Eye (tissue), 1 donor: ENCODE results near the gene DUOX1.
"Not testable (repeated sequence)": the region's sequence is repeated elsewhere in the genome, so short reads cannot be mapped to it uniquely, and the experiment has no call there.

Experiments
- DNase-seq: peaks from one replicate; pipeline ENCODE4 v3.0.0-alpha.2; 2015

Gene DUOX1

DNA sequence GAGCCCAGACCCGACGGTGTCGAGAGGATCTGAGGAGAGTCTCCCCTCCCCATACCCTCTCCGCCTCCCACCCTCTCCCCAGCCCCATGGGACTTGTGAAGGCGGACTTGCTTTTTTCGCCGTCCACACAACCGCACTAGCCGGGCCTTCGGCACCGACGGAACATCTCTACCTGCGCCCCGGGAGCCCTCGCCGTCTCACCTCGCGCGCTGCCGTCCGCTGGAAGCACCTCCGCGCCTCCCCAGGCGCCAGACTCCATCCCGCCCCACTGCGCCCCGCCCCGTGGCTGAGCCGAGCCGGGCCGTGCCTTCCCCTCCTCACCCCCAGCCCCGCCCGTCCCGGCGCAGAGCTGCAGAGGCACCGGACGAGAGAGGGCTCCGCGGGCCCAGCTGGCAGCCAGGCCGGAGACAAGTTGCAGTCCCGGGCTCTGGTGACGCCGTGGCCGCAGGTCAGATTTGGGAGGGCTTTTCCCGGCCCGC, at the start of gene DUOX1, which contains the start of gene DUOXA1:
TSS of gene DUOX1 (plus strand) at position 344 of the 479 bp plus-strand sequence. CDS start 1,973 bp downstream, outside the sequence.
TSS of gene DUOXA1 (minus strand) at position 229 of the 479 bp plus-strand sequence. CDS start 6,865 bp downstream, outside the sequence.
- DNase-seq: no peak

GRCh38 chr15:45080593-45080992, 49.2 kb upstream of the DUOX1 start:
- not testable (repeated sequence) for DNase-seq

DNA sequence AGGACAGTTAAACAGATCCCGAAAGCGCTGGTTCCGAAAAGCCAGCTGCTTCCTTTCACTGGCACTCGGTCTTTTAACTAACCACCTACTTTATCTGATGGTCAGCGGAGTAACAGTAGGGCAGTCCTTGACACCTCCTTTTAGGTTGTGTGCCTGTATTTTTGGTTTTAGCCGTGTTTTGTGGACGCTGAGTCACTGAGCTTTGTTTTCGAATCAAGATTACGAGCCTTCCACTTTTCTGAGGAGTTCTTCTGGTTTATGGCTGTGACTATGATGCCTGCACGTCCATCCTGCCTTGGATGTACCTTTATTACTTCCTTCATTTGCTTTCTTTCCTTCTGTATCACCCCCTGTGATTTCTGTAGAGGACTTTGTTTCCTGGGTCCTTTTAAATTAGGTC, 47.4 kb upstream of the DUOX1 start:
- DNase-seq: not testable (repeated sequence)

GRCh38 chr15:45083223-45083622, 46.6 kb upstream of the DUOX1 start:
- DNase-seq: no peak

DNA sequence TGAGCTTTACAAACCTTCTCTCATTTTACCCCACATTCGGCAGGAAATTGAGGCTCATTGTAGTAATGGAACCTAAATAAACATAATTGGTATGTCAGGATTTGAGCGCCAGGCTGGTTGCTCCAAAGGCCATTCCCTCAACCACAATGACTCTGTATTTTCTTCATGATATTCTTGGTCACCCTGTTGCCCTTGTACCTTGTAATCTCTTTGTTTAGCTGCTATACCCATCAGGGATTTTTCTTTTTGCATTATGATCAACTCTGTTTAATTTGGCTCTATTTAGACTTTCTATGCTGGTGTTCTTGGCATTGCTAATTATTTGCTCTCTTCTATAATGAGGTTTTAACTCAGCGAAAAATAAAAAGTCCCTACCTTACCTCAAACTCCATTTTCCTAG, 45.6 kb upstream of the DUOX1 start:
- no peak for DNase-seq

DNA sequence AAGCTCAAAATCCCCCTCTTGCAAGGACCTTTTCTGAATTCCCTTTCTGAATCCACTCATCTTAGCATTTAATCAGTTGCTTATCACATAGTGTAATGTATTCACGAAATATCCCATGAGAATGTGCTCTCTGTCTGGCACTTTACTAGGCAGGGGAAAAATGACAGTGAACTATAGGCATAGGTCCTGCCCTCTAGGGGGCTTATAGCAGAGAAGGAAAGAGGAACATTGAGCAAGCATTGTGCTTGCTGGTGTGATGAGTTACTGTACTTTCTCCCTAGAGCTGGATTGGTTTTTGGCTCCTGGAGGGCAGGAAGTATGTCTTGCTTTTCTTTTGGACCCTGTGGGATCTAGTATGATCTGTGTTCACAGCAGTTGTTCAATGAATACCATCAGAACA, 42.3 kb upstream of the DUOX1 start:
- DNase-seq: no peak

GRCh38 chr15:45088801-45089711, 40.7 kb upstream of the DUOX1 start:
- no peak for DNase-seq

DNA sequence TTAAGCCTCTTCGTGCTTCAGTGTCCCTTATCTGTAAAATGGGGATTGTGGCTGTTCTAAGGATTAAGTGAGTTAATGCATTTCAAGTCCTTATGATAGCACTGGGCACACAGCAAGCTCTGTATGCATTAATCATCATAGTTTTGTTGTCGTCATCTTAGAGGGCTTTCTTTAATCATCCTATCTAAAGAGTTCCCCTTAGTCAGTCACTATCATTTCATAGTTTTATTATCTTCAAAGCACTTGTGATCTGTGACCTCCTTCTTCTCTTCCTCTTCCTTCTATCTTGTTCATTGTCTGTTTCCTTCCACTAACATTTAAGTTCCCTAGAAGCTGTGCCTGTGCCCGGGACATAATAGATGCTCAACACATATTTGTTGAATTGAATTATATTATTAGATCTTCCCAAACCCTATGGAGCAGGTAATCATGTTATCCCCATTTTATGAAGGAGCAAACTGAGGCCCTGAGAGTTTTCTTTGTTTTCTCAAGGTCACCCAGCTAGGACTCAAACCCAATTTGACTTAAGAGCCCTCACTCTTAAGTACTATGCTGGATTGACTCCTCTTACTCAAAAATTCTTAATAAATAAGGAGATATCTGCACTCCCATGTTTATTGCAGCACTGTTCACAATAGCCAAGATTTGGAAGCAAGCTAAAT, 40.0 kb upstream of the DUOX1 start:
- no peak for DNase-seq

- DNase-seq: no peak
Measured at GRCh38 chr15:45091161-45091560, 38.6 kb upstream of the DUOX1 start.

GRCh38 chr15:45091576-45091975, 38.2 kb upstream of the DUOX1 start:
- no peak for DNase-seq

- DNase-seq: no peak
Measured at GRCh38 chr15:45093013-45093412, 36.8 kb upstream of the DUOX1 start.

DNA sequence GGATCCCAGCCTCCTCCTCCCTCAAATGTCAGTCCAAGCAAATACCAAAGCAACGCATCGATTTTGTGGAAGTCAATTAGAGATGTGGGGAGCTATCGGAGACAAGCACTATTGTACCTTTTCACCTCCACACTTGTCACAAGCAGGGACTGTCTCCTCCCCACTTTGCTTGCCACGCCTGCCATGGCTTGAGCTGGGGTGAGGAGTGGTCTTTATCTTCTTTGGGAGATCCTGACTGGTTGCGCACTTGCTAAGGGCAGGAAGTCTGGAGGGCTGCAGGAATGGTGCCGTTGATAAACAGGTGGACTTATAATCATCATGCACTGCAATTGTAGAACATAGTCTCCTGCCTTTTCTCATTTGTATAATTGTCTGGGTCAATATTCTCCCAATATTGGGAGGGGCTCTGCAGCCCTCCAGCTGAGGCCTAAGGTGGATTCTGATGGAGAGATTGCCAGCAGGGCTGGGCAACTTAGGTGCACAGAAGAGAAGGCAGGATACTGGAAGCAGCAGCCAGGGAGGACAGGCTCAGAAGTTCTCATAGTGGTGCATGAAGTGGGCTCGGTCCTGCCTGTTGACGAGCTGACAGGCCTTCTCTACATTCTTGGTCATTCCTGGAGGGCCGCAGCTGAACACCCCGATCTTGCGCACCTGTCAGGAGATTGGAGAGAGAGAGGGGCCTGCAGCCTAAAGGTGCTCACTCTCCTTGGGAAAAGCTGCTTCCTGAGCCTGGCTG, 36.0 kb upstream of the DUOX1 start:
- no peak for DNase-seq

DNA sequence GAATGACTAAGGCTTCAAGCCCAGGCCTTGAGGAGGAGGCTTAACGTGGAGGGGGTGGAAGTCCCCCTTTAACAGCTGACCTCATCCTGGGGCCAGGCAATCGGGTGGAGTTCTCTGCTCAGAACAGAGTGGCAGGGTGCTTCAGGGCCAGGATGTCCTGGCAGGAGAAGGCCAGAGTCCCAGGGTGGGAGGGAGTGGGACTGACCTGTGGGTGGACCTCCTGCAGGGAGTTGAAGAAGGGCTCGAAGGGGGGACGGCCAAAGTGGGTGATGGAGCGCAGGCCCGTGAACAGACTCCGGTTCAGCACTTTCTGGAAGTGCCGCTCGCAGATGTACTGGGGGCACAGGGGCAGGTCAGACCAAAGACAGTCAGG, 35.5 kb upstream of the DUOX1 start:
- DNase-seq: no peak

DNA sequence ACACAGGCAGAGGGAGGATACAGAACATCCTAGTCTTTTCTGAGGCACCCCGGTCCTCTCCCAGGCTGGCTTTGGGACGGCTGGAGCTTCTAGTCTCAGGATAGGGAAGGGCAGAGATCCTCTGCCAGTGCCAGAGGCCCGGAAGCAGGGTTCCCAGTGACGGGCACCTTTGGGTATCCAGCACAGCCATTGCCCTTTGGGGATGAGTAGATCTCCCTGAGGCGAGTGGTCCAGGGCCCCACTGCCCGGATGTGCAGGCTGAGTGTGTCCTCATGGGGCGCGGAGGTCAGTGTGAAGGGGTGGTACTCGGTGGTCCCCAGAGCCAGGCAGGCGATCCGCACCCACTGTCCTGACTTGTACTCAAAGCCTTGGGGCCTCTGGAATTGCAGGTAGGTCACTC, 34.1 kb upstream of the DUOX1 start:
- DNase-seq: no peak

GRCh38 chr15:45097466-45097865, 32.3 kb upstream of the DUOX1 start:
- DNase-seq: no peak

- no peak for DNase-seq
Measured at GRCh38 chr15:45099549-45100165, 30.1 kb upstream of the DUOX1 start.

DNA sequence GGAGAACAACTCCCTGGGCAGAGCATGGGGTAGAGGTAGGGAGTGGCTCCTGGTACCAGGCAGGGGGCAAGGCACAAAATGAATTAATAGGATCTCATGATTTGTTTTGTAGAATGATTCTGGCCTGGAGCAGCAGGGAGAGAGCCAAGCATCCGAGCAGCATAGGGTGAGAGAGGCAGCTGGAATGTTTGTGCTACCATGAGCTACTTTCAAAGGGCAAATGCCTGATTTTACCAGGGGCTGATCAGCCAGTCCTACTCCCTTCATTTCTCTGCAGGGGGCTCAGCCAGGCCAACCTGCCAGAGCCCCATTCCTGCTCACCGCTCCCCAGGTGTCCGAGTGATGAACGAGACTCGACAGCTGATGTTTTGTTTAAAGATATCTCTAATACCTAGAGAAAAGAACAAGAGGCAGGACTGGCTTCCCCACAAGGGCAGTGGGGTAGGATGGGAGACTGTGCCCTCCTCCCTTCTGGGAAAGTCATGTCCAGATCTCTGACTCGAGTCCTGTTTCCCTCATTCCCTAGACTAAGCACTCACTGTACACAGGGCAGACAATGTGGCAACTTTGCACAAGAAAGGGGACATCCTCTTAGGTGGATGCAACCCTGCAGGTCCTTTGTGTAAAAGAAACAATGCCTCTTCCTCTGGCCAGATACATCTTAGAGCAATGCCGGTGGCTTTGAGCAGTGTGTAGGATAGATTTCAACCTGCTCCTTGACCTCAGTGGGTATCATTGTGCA, 28.7 kb upstream of the DUOX1 start:
- DNase-seq: no peak

GRCh38 chr15:45101749-45102148, 28.0 kb upstream of the DUOX1 start:
- no peak for DNase-seq

GRCh38 chr15:45102226-45102625, 27.6 kb upstream of the DUOX1 start:
- DNase-seq: no peak

GRCh38 chr15:45104170-45104569, 25.6 kb upstream of the DUOX1 start:
- DNase-seq: not testable (repeated sequence)

DNA sequence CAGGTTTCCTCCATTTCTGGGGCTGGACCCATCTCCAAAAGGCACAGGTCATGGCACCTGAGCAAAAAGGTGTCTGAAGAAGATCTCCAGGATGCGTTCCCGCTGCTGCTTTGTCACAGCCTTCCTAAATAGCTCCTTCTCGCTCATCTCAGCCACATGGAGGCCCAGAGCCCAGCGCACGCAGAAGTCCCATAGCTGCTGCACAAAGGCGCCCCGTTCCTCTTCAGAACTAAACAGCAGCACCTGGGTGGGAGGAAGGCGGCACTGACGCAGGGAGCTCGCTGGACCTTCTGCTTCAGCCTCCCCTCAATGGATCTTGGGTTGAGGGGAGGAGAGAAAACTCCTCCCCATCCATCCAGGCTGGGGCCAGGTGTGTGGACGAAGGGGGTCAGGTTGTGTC, 24.2 kb upstream of the DUOX1 start:
- no peak for DNase-seq
